Right lobe of liver (tissue), 6 donors: Measurements from ENCODE around the gene SLC39A11. TPM values are rescaled to one million over a fixed set of nuclear protein-coding genes. Genes with fewer than 3 reads are reported as not detected.

Source experiments
- ATAC-seq, 4 donors: fragments of 200-7000 bp; cut with Tn5 transposase; one replicate each; pipeline ENCODE4 v1.9.1; 2020; ENCODE audit warnings: mild to moderate bottlenecking in 4 of 4, moderate library complexity in 4 of 4
- DNase-seq, 3 donors: peaks; one replicate each; pipeline ENCODE4 v3.0.0-alpha.2; 2020
- H3K27ac ChIP-seq, 3 donors: fragments of 200-600 bp; one replicate each; pipeline ENCODE4 v1.8.0; 2022
- H3K27me3 ChIP-seq, 2 donors: fragments of 200-600 bp; one replicate each; pipeline ENCODE4 v1.8.0; 2022
- H3K36me3 ChIP-seq, 4 donors: fragments of 200-600 bp; sonication (generic) in 1 of 4; one replicate each; pipeline versions ENCODE4 v1.5.1 to v1.8.0; 2017 to 2022; ENCODE audit warnings: control low read depth in 1 of 4
- H3K4me1 ChIP-seq, 4 donors: fragments of 200-600 bp; sonication (generic) in 1 of 4; one replicate each; pipeline versions ENCODE4 v1.5.1 to v1.8.0; 2017 to 2022; ENCODE audit warnings: control low read depth in 1 of 4
- H3K4me3 ChIP-seq, 3 donors: fragments of 200-600 bp; one replicate each; pipeline ENCODE4 v1.8.0; 2022
- H3K9me3 ChIP-seq, 4 donors: fragments of 200-600 bp; sonication (generic) in 1 of 4; one replicate each; pipeline versions ENCODE4 v1.5.1 to v1.8.0; 2017 to 2022; ENCODE audit warnings: control low read depth in 1 of 4
- CTCF ChIP-seq, 4 donors: fragments of 200-600 bp in 3 of 4; fragments of 450-650 bp in 1 of 4; IDR thresholded peaks; one replicate each; pipeline versions ENCODE4 v1.5.1 to v1.8.0; 2016 to 2022; ENCODE audit warnings: antibody characterized with exemption in 4 of 4, mild to moderate bottlenecking in 2 of 4
- POLR2A ChIP-seq: fragments of 450-650 bp; IDR thresholded peaks from one replicate; pipeline ENCODE4 v1.6.1; 2017; ENCODE audit warnings: antibody characterized with exemption, mild to moderate bottlenecking
- WGBS: methylation state at CpG from one replicate; pipeline ENCODE4 v1.1.6; 2018; ENCODE audit warnings: low coverage, low lambda C conversion rate; ENCODE audit not compliant: insufficient coverage; ENCODE audit errors: missing lambda C conversion rate; 5-methylcytosine and 5-hydroxymethylcytosine counted together
- intact Hi-C, 2 donors: fragments of 100-400 bp; cut with DNase I; formaldehyde crosslinking; loops; one replicate each; pipeline versions ENCODE4 v1.11.2 to v1.14.1; 2022
- total RNA-seq, 6 experiments: library from RNA; depleted of rRNA in 2 of 6; stranded (reverse); fragments of >200 nt in 2 of 6; fragmentation: NEBNext Ultra II Directional in 3 of 6; extraction: Animal tissue kit (Norgen Biotek cat#: 25700) in 3 of 6; gene quantifications; one replicate each; pipeline versions ENCODE4 v1.1.0 to v1.2.4, GENCODE V29; 2016 to 2023
- donor health status: DM: no; HTN: yes; CAD: no.
- donor health status: DM: no; HTN: no; CAD: no.
- donor health status: DM: no; HTN: no; CAD: no.
- donor health status: DM: no; HTN: yes; CAD: no.
- donor health status: DM: no; HTN: yes; CAD: no.

SLC39A11 gene
- total RNA-seq, 6 experiments from 2014 or later: 25.4 to 49.6 (median 39.3) TPM

GRCh38 chr17:72850410-72851118 is 241.9 kb downstream of the SLC39A11 start:
- WGBS: 89% methylated on average over 10 of the region's 10 CpGs

DNA sequence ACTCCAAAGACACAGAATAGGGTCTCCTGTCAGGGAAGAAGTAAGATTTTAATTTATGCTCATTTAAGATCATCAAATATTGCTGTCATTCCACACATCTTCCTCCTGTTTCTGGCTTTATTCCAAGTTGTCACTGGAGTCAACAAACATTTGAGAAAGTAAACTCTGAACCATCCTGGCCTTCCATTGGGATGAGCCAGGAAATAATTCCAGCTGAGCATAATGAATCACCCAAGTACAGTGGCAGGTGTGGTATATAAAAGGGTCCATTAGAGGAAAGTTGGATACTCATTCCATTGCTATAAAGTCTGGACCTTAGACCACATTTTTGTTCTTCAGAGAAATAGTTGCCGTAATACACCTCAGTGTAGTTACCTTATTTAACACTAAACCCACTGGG is 246.1 kb downstream of the SLC39A11 start:
- H3K27ac ChIP-seq: no peak overlapping the region
- no peaks in the 10 kb centered on the region for H3K4me1 ChIP-seq
- ATAC-seq (peak in 1 of 4 donors; percentile 45), DNase-seq (no peak)
- H3K27me3 ChIP-seq: no peaks in the 10 kb centered on the region
- TF ChIP-seq POLR2A: no peak
- TF ChIP-seq CTCF (IDR thresholded peaks at IDR 0.05): no peak
- intact Hi-C loops: no loop called here
- 100% methylated on average over 1 of the region's 1 CpG for WGBS
- peaks cover 0 to 4% (median 0%) of the 10 kb centered on the region in 4 donors for H3K36me3 ChIP-seq
- no peaks in the 10 kb centered on the region for H3K9me3 ChIP-seq
- no peak overlapping the region for H3K4me3 ChIP-seq

More at GRCh38 chr17:72850410-72851118, 241.9 kb downstream of the SLC39A11 start:
- H3K27ac ChIP-seq: no peak overlapping the region
- TF ChIP-seq POLR2A: no peak
- TF ChIP-seq CTCF (IDR thresholded peaks at IDR 0.05): no peak
- intact Hi-C loops: no loop called here
- no peak overlapping the region for H3K4me3 ChIP-seq
- no peak for ATAC-seq
- H3K9me3 ChIP-seq: no peaks in the 10 kb centered on the region
- DNase-seq: no peak
- no peaks in the 10 kb centered on the region for H3K27me3 ChIP-seq
- H3K36me3 ChIP-seq: peaks cover 0 to 4% (median 0%) of the 10 kb centered on the region in 4 donors
- H3K4me1 ChIP-seq: no peaks in the 10 kb centered on the region

DNA sequence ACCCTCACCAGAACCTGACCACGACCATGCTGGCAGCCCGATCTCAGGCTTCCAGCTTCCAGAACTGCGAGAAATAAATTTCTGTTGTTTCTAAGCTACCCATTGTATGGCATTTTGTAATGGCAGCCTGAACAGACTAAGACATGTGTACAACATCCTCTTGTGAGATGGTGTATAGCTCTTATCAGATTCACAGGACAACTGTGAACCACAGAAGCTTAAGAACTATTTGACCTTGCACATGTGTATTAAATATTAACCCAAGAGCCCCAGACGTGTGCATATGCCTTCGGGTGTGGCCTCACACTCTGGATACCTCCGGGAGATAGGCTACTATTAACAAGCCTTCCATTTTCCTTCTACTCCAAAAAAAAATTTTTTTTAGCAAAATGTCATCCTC is 248.9 kb downstream of the SLC39A11 start:
- no peak for DNase-seq
- intact Hi-C loops: no loop called here
- H3K27me3 ChIP-seq: no peaks in the 10 kb centered on the region
- peaks cover 0 to 4% (median 0%) of the 10 kb centered on the region in 4 donors for H3K36me3 ChIP-seq
- no peak for ATAC-seq
- no peaks in the 10 kb centered on the region for H3K4me1 ChIP-seq
- no peaks in the 10 kb centered on the region for H3K9me3 ChIP-seq
- no peak for TF ChIP-seq CTCF (IDR thresholded peaks at IDR 0.05)
- TF ChIP-seq POLR2A: no peak
- H3K4me3 ChIP-seq: no peak overlapping the region
- no peak overlapping the region for H3K27ac ChIP-seq
- 54% methylated on average over 4 of the region's 6 CpGs for WGBS

- H3K9me3 ChIP-seq: no peaks in the 10 kb centered on the region
- no peak overlapping the region for H3K27ac ChIP-seq
- DNase-seq: no peak
Measured at GRCh38 chr17:72840019-72840418, 252.5 kb downstream of the SLC39A11 start.

More at GRCh38 chr17:72840019-72840418, 252.5 kb downstream of the SLC39A11 start:
- intact Hi-C loops: no loop called here
- no peak for ATAC-seq
- H3K4me1 ChIP-seq: no peaks in the 10 kb centered on the region
- no peaks in the 10 kb centered on the region for H3K36me3 ChIP-seq
- no peak overlapping the region for H3K4me3 ChIP-seq
- no peaks in the 10 kb centered on the region for H3K27me3 ChIP-seq
- TF ChIP-seq CTCF (IDR thresholded peaks at IDR 0.05) (no peak), POLR2A (no peak)
